ENCODE data around the gene KASH5. TPM values are rescaled to one million over a fixed set of nuclear protein-coding genes. Genes with fewer than 3 reads are reported as not detected.

KASH5 gene
- total and polyA plus RNA-seq, 2 donors (not counting 1 experiment from before 2014, with no cell fraction given) = 0.67 to 0.74 TPM

DNA sequence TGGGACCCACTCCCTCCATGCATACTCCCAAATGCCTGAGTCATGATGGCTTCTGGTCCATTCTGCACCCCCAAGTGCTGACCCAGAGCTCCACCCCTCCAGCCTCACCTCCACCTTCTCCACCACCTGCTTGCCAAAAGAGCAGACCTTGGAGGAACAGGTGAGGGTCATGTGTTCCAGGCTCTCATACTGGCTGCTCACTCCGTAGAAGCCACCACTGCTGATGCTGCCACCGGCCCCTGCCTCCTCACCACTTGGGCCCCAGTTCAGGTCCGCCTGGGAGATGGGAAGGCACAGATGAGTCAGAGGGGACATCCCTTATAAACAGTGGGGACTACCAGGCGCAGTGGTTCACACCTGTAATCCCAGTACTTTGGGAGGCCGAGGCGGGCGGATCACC lies 44.9 kb upstream of the KASH5 start:
- TF ChIP-seq, protein P1, sequence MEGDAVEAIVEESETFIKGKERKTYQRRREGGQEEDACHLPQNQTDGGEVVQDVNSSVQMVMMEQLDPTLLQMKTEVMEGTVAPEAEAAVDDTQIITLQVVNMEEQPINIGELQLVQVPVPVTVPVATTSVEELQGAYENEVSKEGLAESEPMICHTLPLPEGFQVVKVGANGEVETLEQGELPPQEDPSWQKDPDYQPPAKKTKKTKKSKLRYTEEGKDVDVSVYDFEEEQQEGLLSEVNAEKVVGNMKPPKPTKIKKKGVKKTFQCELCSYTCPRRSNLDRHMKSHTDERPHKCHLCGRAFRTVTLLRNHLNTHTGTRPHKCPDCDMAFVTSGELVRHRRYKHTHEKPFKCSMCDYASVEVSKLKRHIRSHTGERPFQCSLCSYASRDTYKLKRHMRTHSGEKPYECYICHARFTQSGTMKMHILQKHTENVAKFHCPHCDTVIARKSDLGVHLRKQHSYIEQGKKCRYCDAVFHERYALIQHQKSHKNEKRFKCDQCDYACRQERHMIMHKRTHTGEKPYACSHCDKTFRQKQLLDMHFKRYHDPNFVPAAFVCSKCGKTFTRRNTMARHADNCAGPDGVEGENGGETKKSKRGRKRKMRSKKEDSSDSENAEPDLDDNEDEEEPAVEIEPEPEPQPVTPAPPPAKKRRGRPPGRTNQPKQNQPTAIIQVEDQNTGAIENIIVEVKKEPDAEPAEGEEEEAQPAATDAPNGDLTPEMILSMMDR (IDR thresholded peaks at IDR 0.05) = no peak
- no peak for TF ChIP-seq EZH2 (IDR thresholded peaks at IDR 0.05; ENCODE audit: borderline replicate concordance, insufficient read depth, low read depth, low read length, poor library complexity, severe bottlenecking)
- Histone ChIP-seq H3K9ac (ENCODE audit: low read length) (no peak overlapping the region), H3K9me3 (ENCODE audit: control extremely low read depth in 1 of 3, control insufficient read depth in 2 of 3, insufficient read depth in 1 of 3, low read length in 2 of 3) (peaks cover 0 to 25% (median 15%) of the 10 kb centered on the region in 3 donors), H3K27me3 (replicated peaks in 1 of 4; ENCODE audit: control extremely low read depth in 1 of 4, control insufficient read depth in 3 of 4, insufficient read depth in 4 of 4, low read length in 3 of 4) (no peaks in the 10 kb centered on the region), H3K36me3 (replicated peaks in 1 of 2; ENCODE audit: control extremely low read depth in 1 of 2, control insufficient read depth in 1 of 2, extremely low read depth in 1 of 2, insufficient read depth in 2 of 2, low read length in 1 of 2) (peaks cover 0 to 47% of the 10 kb centered on the region in 2 experiments), H4K20me1 (ENCODE audit: control insufficient read depth, insufficient read depth, low read length, poor library complexity, severe bottlenecking) (peaks cover 19% of the 10 kb centered on the region), H2AFZ (ENCODE audit: insufficient read depth, low read depth, low read length, poor library complexity, severe bottlenecking) (no peak overlapping the region), H3K4me3 (ENCODE audit: control extremely low read depth in 1 of 5, extremely low read depth in 1 of 5, insufficient read depth in 1 of 5, low read depth in 2 of 5, low read length in 4 of 5) (no peak overlapping the region), H3K79me2 (ENCODE audit: control insufficient read depth, insufficient read depth, low read length) (peaks cover 13% of the 10 kb centered on the region), H3K27ac (ENCODE audit: low read length in 2 of 2) (no peak overlapping the region), H3K4me1 (ENCODE audit: control insufficient read depth in 2 of 2, insufficient read depth in 2 of 2, low read length in 2 of 2) (peaks cover 36 to 75% of the 10 kb centered on the region in 2 donors), H3K4me2 (replicated peaks; ENCODE audit: low read depth, low read length, poor library complexity, severe bottlenecking) (no peak overlapping the region)
- no peak for ATAC-seq (ENCODE audit: low read depth)
- Mint-ChIP-seq H3K27me3 (no peaks in the 10 kb centered on the region), H3K4me1 (peaks cover 67% of the 10 kb centered on the region), H3K9me3 (ENCODE audit: insufficient read depth) (no peaks in the 10 kb centered on the region), H3K4me3 (peak overlapping the region; percentile 16), H3K27ac (peak overlapping the region; percentile 80)
- peak; percentile 24 for DNase-seq
- intact Hi-C loops (cut with micrococcal nuclease) = no loop called here
- CTCF ChIA-PET = interaction anchor here (0.8 to 1.8 kb wide), 2 partner anchors 49 to 78 kb away, joined by 3 to 5 read pairs; no protein-coding TSS in a partner anchor
- WGBS (ENCODE audit: insufficient coverage) = 79% methylated on average over 3 of the region's 7 CpGs
- POLR2A ChIA-PET = interaction anchor here (0.6 to 4.0 kb wide), 6 partner anchors 9 to 129 kb away, joined by 4 to 33 read pairs (median 10); no protein-coding TSS in a partner anchor

Measured in B cell (primary cell).